ENCODE data around the gene ENO1.
"Not testable (repeated sequence)": the region's sequence is repeated elsewhere in the genome, so short reads cannot be mapped to it uniquely, and the experiment has no call there.

ENO1 gene

GRCh38 chr1:8845104-8846097 lies 33.1 kb downstream of the ENO1 start:
- DNase-seq (ENCODE audit: low read depth): no peak

GRCh38 chr1:8844501-8845006 lies 33.9 kb downstream of the ENO1 start:
- no peak for DNase-seq (ENCODE audit: low read depth)

GRCh38 chr1:8841395-8841794 lies 37.1 kb downstream of the ENO1 start:
- no peak for DNase-seq (ENCODE audit: low read depth)

- no peak for DNase-seq (ENCODE audit: low read depth)
Measured at GRCh38 chr1:8839990-8840389, 38.5 kb downstream of the ENO1 start.

GRCh38 chr1:8835941-8836643 lies 42.4 kb downstream of the ENO1 start:
- DNase-seq (ENCODE audit: low read depth): no peak

- peak; percentile 43 for DNase-seq (ENCODE audit: low read depth)
Measured at GRCh38 chr1:8831340-8831739, 47.1 kb downstream of the ENO1 start.

GRCh38 chr1:8830732-8831131 lies 47.8 kb downstream of the ENO1 start:
- DNase-seq (ENCODE audit: low read depth): not testable (repeated sequence)

- peak; percentile 96 for DNase-seq (ENCODE audit: low read depth)
Measured at GRCh38 chr1:8825985-8826481, 52.5 kb downstream of the ENO1 start.

- no peak for DNase-seq (ENCODE audit: low read depth)
Measured at GRCh38 chr1:8823295-8823664, 55.2 kb downstream of the ENO1 start.

- DNase-seq (ENCODE audit: low read depth): peak; percentile 90
Measured at GRCh38 chr1:8822373-8823294, 55.9 kb downstream of the ENO1 start.

GRCh38 chr1:8821084-8821483 lies 57.4 kb downstream of the ENO1 start:
- peak; percentile 28 for DNase-seq (ENCODE audit: low read depth)

GRCh38 chr1:8818789-8819188 lies 59.7 kb downstream of the ENO1 start:
- DNase-seq (ENCODE audit: low read depth): not testable (repeated sequence)

- peak; percentile 88 for DNase-seq (ENCODE audit: low read depth)
Measured at GRCh38 chr1:8818325-8818775, 60.1 kb downstream of the ENO1 start.

GRCh38 chr1:8817412-8818324 lies 60.8 kb downstream of the ENO1 start, which contains the start of gene RERE:
Gene RERE (minus strand): TSS chr1:8817640.
- DNase-seq (ENCODE audit: low read depth): peak; percentile 93

GRCh38 chr1:8816831-8817411 lies 61.6 kb downstream of the ENO1 start:
- DNase-seq (ENCODE audit: low read depth): peak; percentile 43

- DNase-seq (ENCODE audit: low read depth): peak; percentile 61
Measured at GRCh38 chr1:8816264-8816663, 62.2 kb downstream of the ENO1 start.

GRCh38 chr1:8815582-8816151 lies 62.8 kb downstream of the ENO1 start:
- peak; percentile 13 for DNase-seq (ENCODE audit: low read depth)

GRCh38 chr1:8814865-8815264 lies 63.6 kb downstream of the ENO1 start:
- DNase-seq (ENCODE audit: low read depth): no peak

- DNase-seq (ENCODE audit: low read depth): no peak
Measured at GRCh38 chr1:8813991-8814390, 64.5 kb downstream of the ENO1 start.
